ENCODE measurements around the gene SAMD4A. TPM values are rescaled to one million over a fixed set of nuclear protein-coding genes. Genes with fewer than 3 reads are reported as not detected.

Gene SAMD4A
- total RNA-seq, 2 experiments from 2014 or later = 2.4 to 2.6 TPM

GRCh38 chr14:54808326-54809161 is 241.6 kb downstream of the SAMD4A start:
- Mint-ChIP-seq H3K27me3 (peaks cover 17% of the 10 kb centered on the region), H3K4me1 (ENCODE audit: low read depth) (peaks cover 13% of the 10 kb centered on the region), H3K9me3 (no peaks in the 10 kb centered on the region), H3K4me3 (no peak overlapping the region), H3K36me3 (no peaks in the 10 kb centered on the region), H3K27ac (no peak overlapping the region)
- no peak for DNase-seq
- intact Hi-C loops (cut with micrococcal nuclease) = no loop called here
- CTCF ChIA-PET = interaction anchor here (2.9 to 8.9 kb wide), 2 partner anchors 33 to 243 kb away, joined by 27 to 101 read pairs; partner anchors contain the start of gene SAMD4A
- POLR2A ChIA-PET = no interaction called here

- ChIA-PET POLR2A (no interaction called here), CTCF (interaction anchor here (8.9 kb wide), 1 partner anchor 244 kb away, joined by 101 read pairs; the partner anchor contains the start of gene SAMD4A)
- Mint-ChIP-seq H3K27me3 (peaks cover 15% of the 10 kb centered on the region), H3K4me3 (no peak overlapping the region), H3K36me3 (no peaks in the 10 kb centered on the region), H3K27ac (no peak overlapping the region), H3K9me3 (no peaks in the 10 kb centered on the region), H3K4me1 (ENCODE audit: low read depth) (peaks cover 13% of the 10 kb centered on the region)
- intact Hi-C loops (cut with micrococcal nuclease) = no loop called here
- DNase-seq = peak; percentile 39
Measured at GRCh38 chr14:54809767-54810166, 242.8 kb downstream of the SAMD4A start.

- no peak for DNase-seq
- CTCF ChIA-PET = interaction anchor here (0.6 to 0.9 kb wide), 2 partner anchors 42 to 122 kb away, joined by 3 to 4 read pairs; no protein-coding TSS in a partner anchor
- H3K4me1 Mint-ChIP-seq (ENCODE audit: low read depth) = peaks cover 4% of the 10 kb centered on the region
- no peak overlapping the region for H3K4me3 Mint-ChIP-seq
- no peaks in the 10 kb centered on the region for H3K9me3 Mint-ChIP-seq
- H3K27me3 Mint-ChIP-seq = peaks cover 2% of the 10 kb centered on the region
- H3K27ac Mint-ChIP-seq = no peak overlapping the region
- POLR2A ChIA-PET = interaction anchor here (0.6 kb wide), 1 partner anchor 852 kb away, joined by 4 read pairs; no protein-coding TSS in a partner anchor
- no peaks in the 10 kb centered on the region for H3K36me3 Mint-ChIP-seq
- intact Hi-C loops (cut with micrococcal nuclease) = no loop called here
Measured at GRCh38 chr14:54812617-54813016, 245.7 kb downstream of the SAMD4A start.

- no peaks in the 10 kb centered on the region for H3K9me3 Mint-ChIP-seq
- H3K4me1 Mint-ChIP-seq (ENCODE audit: low read depth) = peaks cover 4% of the 10 kb centered on the region
- CTCF ChIA-PET = interaction anchor here (0.9 to 1.5 kb wide), 4 partner anchors 41 to 249 kb away, joined by 3 to 4 read pairs (median 4); no protein-coding TSS in a partner anchor
- DNase-seq = no peak
- no peak overlapping the region for H3K27ac Mint-ChIP-seq
- POLR2A ChIA-PET = interaction anchor here (0.6 kb wide), 1 partner anchor 852 kb away, joined by 4 read pairs; no protein-coding TSS in a partner anchor
- H3K36me3 Mint-ChIP-seq = no peaks in the 10 kb centered on the region
- intact Hi-C loops (cut with micrococcal nuclease) = no loop called here
- no peak overlapping the region for H3K4me3 Mint-ChIP-seq
- H3K27me3 Mint-ChIP-seq = no peaks in the 10 kb centered on the region
Measured at GRCh38 chr14:54813081-54813480, 246.2 kb downstream of the SAMD4A start.

GRCh38 chr14:54814076-54814475 is 247.1 kb downstream of the SAMD4A start:
- peak; percentile 63 for DNase-seq
- peaks cover 4% of the 10 kb centered on the region for H3K4me1 Mint-ChIP-seq (ENCODE audit: low read depth)
- H3K27me3 Mint-ChIP-seq = peaks cover 1% of the 10 kb centered on the region
- intact Hi-C loops (cut with micrococcal nuclease) = no loop called here
- no peak overlapping the region for H3K4me3 Mint-ChIP-seq
- no peak overlapping the region for H3K27ac Mint-ChIP-seq
- ChIA-PET POLR2A (no interaction called here), CTCF (interaction anchor here (0.6 to 1.5 kb wide), 6 partner anchors 8 to 250 kb away, joined by 3 to 4 read pairs (median 4); no protein-coding TSS in a partner anchor)
- H3K36me3 Mint-ChIP-seq = no peaks in the 10 kb centered on the region
- H3K9me3 Mint-ChIP-seq = no peaks in the 10 kb centered on the region

- DNase-seq = no peak
Measured at GRCh38 chr14:54815016-54815415, 248.1 kb downstream of the SAMD4A start.

GRCh38 chr14:54815515-54815914 is 248.6 kb downstream of the SAMD4A start:
- DNase-seq = no peak
- no peak overlapping the region for H3K27ac Mint-ChIP-seq
- no peaks in the 10 kb centered on the region for H3K9me3 Mint-ChIP-seq
- no peaks in the 10 kb centered on the region for H3K4me1 Mint-ChIP-seq (ENCODE audit: low read depth)
- peaks cover 6% of the 10 kb centered on the region for H3K27me3 Mint-ChIP-seq
- intact Hi-C loops (cut with micrococcal nuclease) = no loop called here
- POLR2A ChIA-PET = no interaction called here
- no peaks in the 10 kb centered on the region for H3K36me3 Mint-ChIP-seq
- H3K4me3 Mint-ChIP-seq = no peak overlapping the region
- CTCF ChIA-PET = interaction anchor here (0.8 to 3.9 kb wide), 2 partner anchors 10 to 87 kb away, joined by 3 to 20 read pairs; partner anchors contain the start of gene GCH1

More at GRCh38 chr14:54815016-54815415, 248.1 kb downstream of the SAMD4A start:
- peaks cover 6% of the 10 kb centered on the region for H3K27me3 Mint-ChIP-seq
- H3K9me3 Mint-ChIP-seq = no peaks in the 10 kb centered on the region
- ChIA-PET POLR2A (no interaction called here), CTCF (interaction anchor here (1.4 kb wide), 1 partner anchor 41 kb away, joined by 4 read pairs; no protein-coding TSS in a partner anchor)
- no peaks in the 10 kb centered on the region for H3K36me3 Mint-ChIP-seq
- no peaks in the 10 kb centered on the region for H3K4me1 Mint-ChIP-seq (ENCODE audit: low read depth)
- intact Hi-C loops (cut with micrococcal nuclease) = no loop called here
- no peak overlapping the region for H3K4me3 Mint-ChIP-seq
- no peak overlapping the region for H3K27ac Mint-ChIP-seq

GRCh38 chr14:54816450-54816849 is 249.5 kb downstream of the SAMD4A start:
- H3K27me3 Mint-ChIP-seq = peaks cover 6% of the 10 kb centered on the region
- no peak overlapping the region for H3K27ac Mint-ChIP-seq
- no peaks in the 10 kb centered on the region for H3K9me3 Mint-ChIP-seq
- H3K4me1 Mint-ChIP-seq (ENCODE audit: low read depth) = no peaks in the 10 kb centered on the region
- ChIA-PET POLR2A (no interaction called here), CTCF (interaction anchor here (0.8 to 3.9 kb wide), 4 partner anchors 9 to 86 kb away, joined by 3 to 20 read pairs (median 4); partner anchors contain the start of gene GCH1)
- intact Hi-C loops (cut with micrococcal nuclease) = no loop called here
- no peak for DNase-seq
- no peak overlapping the region for H3K4me3 Mint-ChIP-seq
- H3K36me3 Mint-ChIP-seq = no peaks in the 10 kb centered on the region

GRCh38 chr14:54817506-54817905 is 250.6 kb downstream of the SAMD4A start:
- Mint-ChIP-seq H3K9me3 (no peaks in the 10 kb centered on the region), H3K4me3 (no peak overlapping the region), H3K27me3 (peaks cover 6% of the 10 kb centered on the region), H3K27ac (no peak overlapping the region), H3K36me3 (no peaks in the 10 kb centered on the region), H3K4me1 (ENCODE audit: low read depth) (no peaks in the 10 kb centered on the region)
- ChIA-PET CTCF (interaction anchor here (0.6 to 3.9 kb wide), 2 partner anchors 12 to 234 kb away, joined by 3 to 20 read pairs; no protein-coding TSS in a partner anchor), POLR2A (no interaction called here)
- intact Hi-C loops (cut with micrococcal nuclease) = no loop called here
- DNase-seq = no peak

- intact Hi-C loops (cut with micrococcal nuclease) = no loop called here
- ChIA-PET POLR2A (no interaction called here), CTCF (interaction anchor here (1.1 to 3.9 kb wide), 2 partner anchors 13 to 254 kb away, joined by 4 to 20 read pairs; no protein-coding TSS in a partner anchor)
- Mint-ChIP-seq H3K9me3 (no peaks in the 10 kb centered on the region), H3K27ac (no peak overlapping the region), H3K36me3 (no peaks in the 10 kb centered on the region), H3K27me3 (peaks cover 6% of the 10 kb centered on the region), H3K4me3 (no peak overlapping the region), H3K4me1 (ENCODE audit: low read depth) (no peaks in the 10 kb centered on the region)
- no peak for DNase-seq
Measured at GRCh38 chr14:54818201-54819133, 251.5 kb downstream of the SAMD4A start.

GRCh38 chr14:54822685-54823084 is 255.8 kb downstream of the SAMD4A start:
- H3K4me3 Mint-ChIP-seq = no peak overlapping the region
- intact Hi-C loops (cut with micrococcal nuclease) = no loop called here
- no peaks in the 10 kb centered on the region for H3K36me3 Mint-ChIP-seq
- H3K27ac Mint-ChIP-seq = no peak overlapping the region
- CTCF ChIA-PET = interaction anchor here (1.2 kb wide), 1 partner anchor 80 kb away, joined by 4 read pairs; the partner anchor contains the start of gene GCH1
- no peak for DNase-seq
- POLR2A ChIA-PET = no interaction called here
- no peaks in the 10 kb centered on the region for H3K4me1 Mint-ChIP-seq (ENCODE audit: low read depth)
- H3K9me3 Mint-ChIP-seq = peaks cover 27% of the 10 kb centered on the region
- H3K27me3 Mint-ChIP-seq = peaks cover 6% of the 10 kb centered on the region
